Neural cell (in vitro differentiated cells): ENCODE measurements around the gene GNG4.

ENCODE experiments used
- CTCF ChIP-seq: fragments of 450-650 bp; IDR thresholded peaks from 2 replicates; pipeline ENCODE4 v1.5.1; 2014; ENCODE audit warnings: antibody characterized with exemption, mild to moderate bottlenecking, moderate library complexity; ENCODE audit not compliant: poor library complexity, severe bottlenecking
- EZH2 ChIP-seq: fragments of 200-600, 300-800 bp; shearing (Covaris generic), sonication (generic); IDR thresholded peaks from 2 replicates; pipeline ENCODE4 v1.6.1; 2014; ENCODE audit warnings: antibody characterized with exemption, low read length, borderline replicate concordance, mild to moderate bottlenecking; ENCODE audit not compliant: insufficient read depth, poor library complexity, severe bottlenecking
- REST ChIP-seq: IDR thresholded peaks from 2 replicates; pipeline ENCODE4 v1.6.1; 2012; ENCODE audit warnings: borderline replicate concordance

GRCh38 chr1:235669277-235669676 is 19.7 kb upstream of the GNG4 start:
- no peak for TF ChIP-seq EZH2
- TF ChIP-seq CTCF, result no peak
- TF ChIP-seq REST, result no peak
